Liver (tissue), 3 donors: ENCODE data around the gene DRG2.

ENCODE experiments used
- CTCF ChIP-seq: fragments of 150-350 bp; IDR thresholded peaks from 2 replicates; pipeline ENCODE4 v1.5.1; 2017; ENCODE audit warnings: improper control_type of control experiment, low read depth, low read length; ENCODE audit not compliant: missing input control
- JUND ChIP-seq, 2 donors: IDR thresholded peaks; 2 replicates each; pipeline ENCODE4 v1.6.1; 2016; ENCODE audit warnings: antibody characterized with exemption in 2 of 2
- ZBTB33 ChIP-seq: IDR thresholded peaks from 2 replicates; pipeline ENCODE4 v1.6.1; 2016; ENCODE audit warnings: antibody characterized with exemption
- donor health status: healthy.
- donor health status: healthy.

GRCh38 chr17:18138065-18138749, 50.5 kb downstream of the DRG2 start:
- peak in 1 of 2 donors; percentile 73 for TF ChIP-seq JUND (IDR thresholded peaks at IDR 0.05)
- no peak for TF ChIP-seq ZBTB33
- TF ChIP-seq CTCF, result no peak
